Activated CD4-positive, alpha-beta T cell treated with anti-CD3 and anti-CD28 coated beads for 1 hour (primary cell): Measurements from ENCODE around the gene ACADSB.

Experiments used
- DNase-seq: peaks from one replicate; pipeline ENCODE4 v3.0.0-alpha.2; 2020

The ACADSB gene

DNA sequence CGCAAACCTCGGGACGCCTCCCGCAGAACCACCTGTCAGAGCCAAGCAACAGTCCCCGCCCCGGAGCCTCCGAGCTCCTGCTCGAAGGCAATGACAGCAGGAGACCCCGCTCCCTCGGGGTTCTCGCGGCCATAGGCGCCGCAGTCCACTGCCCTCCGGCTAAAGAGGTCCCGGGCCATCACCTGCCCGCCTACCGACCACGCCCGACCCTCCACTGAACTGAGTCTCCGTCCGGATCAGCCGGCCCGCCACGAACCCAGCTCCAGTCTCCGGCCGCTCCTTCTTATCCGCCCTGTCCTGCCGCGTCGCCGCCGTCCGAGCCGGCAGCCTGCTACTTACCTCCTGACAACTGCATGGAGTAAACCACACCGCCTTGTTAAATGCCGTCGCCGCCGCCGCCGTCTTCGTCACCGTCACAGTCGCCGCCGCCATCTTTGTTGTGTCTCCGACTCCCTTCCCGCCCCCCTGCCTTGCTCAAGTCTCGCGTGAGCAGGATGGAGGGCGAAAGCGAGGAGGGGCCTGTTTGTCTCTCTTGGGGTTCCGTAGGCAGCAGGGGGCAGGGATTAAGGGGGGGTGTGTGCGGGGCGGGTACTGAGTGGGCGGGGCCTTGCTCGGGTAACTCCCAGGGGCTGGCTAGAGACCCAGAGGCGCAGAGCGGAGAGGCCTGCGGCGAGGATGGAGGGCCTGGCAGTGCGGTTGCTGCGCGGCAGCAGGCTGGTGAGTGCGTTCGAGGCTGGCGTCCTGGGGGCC, at the start of gene ACADSB, which contains the start of gene IKZF5:
Gene ACADSB (plus strand): TSS at position 652 of the 750 bp plus-strand sequence. CDS start 24 bp downstream, at position 676.
Gene IKZF5 (minus strand): TSS at position 441 of the 750 bp plus-strand sequence. CDS start 10,170 bp downstream, outside the sequence.
- peak; percentile 93 for DNase-seq

GRCh38 chr10:122962405-122962804, 46.4 kb upstream of the ACADSB start:
- DNase-seq: no peak

GRCh38 chr10:122966879-122967278, 41.9 kb upstream of the ACADSB start:
- no peak for DNase-seq

DNA sequence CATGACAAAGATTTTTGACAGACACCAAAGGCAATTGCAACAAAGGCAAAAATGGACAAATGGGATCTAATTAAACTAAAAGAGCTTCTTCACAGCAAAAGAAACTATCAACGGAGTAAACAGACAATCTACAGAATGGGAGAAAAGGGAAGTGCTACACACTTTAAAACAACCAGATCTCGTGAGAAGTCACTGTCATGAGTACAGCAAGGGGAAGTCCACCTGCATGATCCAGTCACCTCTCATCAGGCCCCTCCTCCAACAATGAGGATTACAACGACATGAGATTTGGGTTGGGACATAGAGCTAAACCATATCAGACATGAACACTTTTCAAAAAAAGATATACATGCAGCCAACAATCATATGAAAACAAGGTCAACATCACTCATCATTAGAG, 40.1 kb upstream of the ACADSB start:
- no peak for DNase-seq

DNA sequence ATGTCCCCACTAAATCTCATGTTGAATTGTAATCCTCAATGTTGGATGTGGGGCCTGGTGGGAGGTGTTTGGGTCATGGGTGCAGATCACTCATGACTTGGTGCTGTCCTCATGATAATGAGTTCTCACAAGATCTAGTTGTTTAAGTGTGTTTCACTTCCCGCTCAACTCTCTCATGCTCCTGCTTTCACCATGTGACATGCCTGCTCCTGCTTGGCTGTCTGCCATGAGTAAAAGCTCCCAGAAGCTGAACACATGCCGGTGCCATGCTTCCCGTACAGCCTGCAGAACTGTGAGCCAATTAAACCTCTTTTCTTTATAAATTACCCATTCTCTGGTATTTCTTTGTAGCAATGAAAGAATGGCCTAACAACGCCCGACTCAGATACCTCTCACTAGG, 34.8 kb upstream of the ACADSB start:
- no peak for DNase-seq

DNA sequence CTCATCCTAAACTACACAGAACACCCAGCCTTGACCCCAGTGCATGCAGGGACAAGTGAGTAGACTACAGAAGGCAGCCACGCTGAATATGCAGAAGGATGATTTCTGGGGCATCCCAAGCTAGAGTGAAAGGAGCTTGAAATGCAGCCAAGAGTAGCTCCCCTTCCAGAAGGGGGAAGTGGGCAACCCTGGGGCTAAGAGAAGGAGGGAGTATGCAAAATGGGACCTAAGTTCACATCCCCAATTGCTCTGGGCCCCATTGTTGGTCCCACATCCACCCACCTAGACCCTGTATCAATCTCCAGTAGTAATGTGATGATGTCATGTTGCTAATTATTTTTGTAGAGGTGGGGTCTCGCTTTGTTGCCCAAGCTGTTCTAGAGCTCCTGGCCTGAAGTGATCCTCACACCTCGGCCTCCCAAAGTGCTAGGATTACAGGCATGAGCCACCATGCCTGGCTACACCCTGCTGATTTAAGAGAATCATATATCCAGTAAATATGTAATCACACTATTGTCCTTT, 34.2 kb upstream of the ACADSB start:
- no peak for DNase-seq

DNA sequence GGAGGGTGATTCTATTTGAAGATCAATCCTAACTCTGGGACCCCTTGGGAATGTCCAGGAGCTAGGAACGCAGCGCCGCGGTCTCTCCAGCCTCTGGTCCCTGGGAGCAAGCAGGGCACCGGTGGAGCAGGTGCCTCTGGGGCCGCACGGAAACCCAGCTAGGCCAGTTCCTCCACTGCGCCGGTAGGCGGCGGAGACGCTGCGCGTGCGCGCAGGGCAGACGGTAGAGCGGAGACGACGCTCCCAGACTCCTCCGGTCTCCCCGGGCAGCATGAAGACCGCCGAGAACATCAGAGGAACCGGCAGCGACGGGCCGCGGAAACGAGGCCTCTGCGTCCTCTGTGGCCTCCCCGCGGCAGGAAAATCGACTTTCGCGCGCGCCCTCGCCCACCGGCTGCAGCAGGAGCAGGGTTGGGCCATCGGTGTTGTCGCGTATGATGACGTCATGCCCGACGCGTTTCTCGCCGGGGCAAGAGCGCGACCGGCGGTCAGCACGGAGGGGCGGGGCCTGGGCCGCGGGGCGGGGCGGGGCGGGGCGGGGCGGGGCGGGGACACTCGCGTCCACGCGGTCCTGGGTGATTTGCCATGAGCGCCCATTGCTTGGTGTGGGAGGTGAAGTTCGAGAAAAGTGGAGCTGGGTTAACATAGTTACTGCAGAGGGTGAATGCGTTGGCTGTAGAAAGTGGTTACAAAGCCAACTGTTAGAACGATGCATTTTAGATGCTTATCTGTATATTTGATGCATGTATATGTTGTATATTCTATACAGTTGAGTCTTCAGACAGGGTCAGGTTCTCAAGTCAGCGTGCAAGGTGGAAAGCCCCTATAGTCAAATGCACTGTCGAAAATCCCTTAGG, 28.4 kb upstream of the ACADSB start, which contains the start of gene PSTK:
Gene PSTK (plus strand): TSS at position 193 of the 857 bp plus-strand sequence. CDS start 79 bp downstream, at position 272.
- DNase-seq: peak; percentile 79

DNA sequence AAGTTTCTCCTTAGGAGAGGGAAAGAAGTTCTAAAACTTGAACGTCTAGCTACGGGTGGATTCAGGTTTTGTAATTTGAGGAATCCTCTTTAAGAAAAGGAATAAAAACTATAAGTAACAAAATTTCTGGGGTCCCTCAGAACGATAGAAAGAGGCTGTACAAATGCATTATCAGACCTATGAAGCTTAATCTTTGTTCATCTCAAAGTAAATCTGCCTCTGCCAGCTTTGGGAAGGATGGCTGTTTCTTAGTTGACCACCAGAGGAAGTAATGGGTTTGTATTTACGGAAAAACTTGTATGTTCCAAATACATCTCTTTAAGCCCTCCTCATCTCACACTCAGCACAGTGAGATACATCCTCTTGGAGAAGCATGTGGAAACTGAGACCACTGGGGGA, 27.7 kb upstream of the ACADSB start:
- DNase-seq: no peak

GRCh38 chr10:122983898-122984297, 24.9 kb upstream of the ACADSB start:
- no peak for DNase-seq

DNA sequence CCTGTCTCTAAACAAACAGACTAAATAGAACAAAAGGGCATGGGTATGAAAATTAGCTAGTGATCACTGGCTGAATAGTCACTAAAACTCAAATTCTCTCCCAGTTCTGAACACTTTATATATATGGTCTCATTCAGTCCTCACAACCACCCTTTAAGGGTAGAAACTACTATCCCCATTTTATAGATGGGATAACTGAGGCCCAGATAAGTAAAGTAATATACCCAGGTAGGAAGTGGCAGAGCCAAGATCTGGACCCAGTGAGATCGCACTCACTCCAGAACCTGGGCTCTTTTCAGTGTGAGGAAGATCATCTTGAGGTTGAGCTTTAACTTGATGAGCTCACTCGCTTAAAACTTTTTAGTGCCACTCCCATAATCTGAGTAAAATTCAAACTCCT, 24.1 kb upstream of the ACADSB start:
- DNase-seq: no peak

GRCh38 chr10:122986335-122986734, 22.5 kb upstream of the ACADSB start:
- no peak for DNase-seq

DNA sequence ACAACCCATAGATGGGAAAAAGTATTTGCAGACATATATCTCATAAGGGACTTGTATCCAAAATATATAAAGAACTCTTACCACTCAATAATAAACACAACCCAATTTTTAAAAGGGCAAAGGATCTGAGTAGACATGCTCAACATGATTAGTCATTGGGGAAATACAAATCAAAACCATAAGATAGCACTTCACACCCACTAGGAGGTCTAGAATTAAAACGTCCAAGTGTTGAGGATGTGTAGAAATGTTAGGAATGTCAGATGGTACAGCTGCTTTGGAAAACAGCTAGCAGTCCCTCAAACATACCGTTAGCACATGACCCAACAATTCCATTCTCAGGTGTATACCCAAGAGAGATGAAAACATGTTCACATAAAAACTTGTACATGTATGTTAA, 20.3 kb upstream of the ACADSB start:
- no peak for DNase-seq

DNA sequence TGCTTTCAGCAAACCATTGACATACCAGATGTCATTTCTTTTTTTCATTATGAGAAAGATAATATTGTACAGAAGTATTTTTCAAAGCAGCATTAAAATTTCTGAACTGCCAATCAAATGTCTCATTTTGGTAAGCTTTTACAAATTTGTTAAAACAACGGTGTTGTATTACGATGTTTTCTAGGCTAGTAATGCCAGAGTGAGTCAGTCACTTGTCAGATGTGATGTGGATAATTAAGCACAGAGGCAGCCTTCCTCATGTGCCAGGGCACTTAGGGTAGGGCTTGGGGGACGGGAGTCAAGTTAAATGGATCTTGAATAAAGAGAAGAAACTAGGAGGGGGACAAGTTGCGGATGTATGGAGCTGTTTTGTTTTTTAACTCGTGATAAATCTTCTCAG, 18.5 kb upstream of the ACADSB start:
- DNase-seq: no peak

- DNase-seq: no peak
Observed at GRCh38 chr10:122992031-122992585, 16.7 kb upstream of the ACADSB start.

DNA sequence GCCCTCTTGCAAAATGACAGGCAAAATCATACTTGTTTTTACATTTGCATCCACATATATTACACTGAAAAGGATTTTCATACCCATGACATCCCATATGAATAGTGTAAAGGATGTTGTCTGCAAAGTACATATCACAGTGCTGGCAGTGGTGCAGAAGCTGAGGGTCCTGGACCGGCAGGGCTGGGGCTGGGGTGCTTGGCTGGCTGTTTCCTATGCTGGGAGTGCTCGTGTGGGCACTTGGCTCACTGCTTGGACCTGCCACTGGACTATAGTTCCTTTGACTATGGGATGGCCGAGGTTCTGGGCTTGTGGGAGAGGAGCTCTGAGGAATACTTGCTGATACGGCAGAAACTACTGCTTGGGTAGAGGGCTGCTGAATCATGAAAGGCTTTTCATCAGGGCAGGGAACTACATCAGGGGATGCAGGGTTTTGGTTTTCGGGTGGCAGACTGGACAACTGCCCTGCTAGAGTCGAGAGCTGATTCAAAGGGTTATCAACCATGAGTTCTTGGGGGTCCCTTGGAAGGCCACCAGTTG, 14.9 kb upstream of the ACADSB start:
- DNase-seq: no peak

GRCh38 chr10:122995936-122996335, 12.9 kb upstream of the ACADSB start:
- DNase-seq: no peak

GRCh38 chr10:122997864-122998263, 10.9 kb upstream of the ACADSB start:
- no peak for DNase-seq

- no peak for DNase-seq
Observed at GRCh38 chr10:122998360-122998917, 10.4 kb upstream of the ACADSB start.

- DNase-seq: no peak
Observed at GRCh38 chr10:122998934-122999333, 9.9 kb upstream of the ACADSB start.

DNA sequence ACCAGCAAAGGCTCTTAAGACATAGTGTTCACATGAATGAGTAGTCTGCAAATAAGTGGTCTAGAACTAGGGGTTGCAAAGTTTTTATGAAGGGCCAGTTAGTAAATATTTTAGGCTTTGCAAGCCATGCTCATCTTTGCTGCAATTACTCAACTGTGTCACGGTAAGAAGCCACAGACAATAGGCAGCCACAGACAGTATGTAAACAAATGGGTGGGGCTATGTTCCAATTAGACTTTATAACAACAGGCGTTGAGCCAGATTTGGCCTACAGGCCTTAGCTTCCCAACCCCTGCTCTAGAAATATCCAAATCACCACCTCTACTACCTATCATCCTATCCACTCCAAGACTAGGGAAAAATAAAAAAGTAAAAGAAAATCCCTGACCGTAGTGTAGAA, 9.5 kb upstream of the ACADSB start:
- no peak for DNase-seq

- no peak for DNase-seq
Observed at GRCh38 chr10:123000155-123000554, 8.7 kb upstream of the ACADSB start.

DNA sequence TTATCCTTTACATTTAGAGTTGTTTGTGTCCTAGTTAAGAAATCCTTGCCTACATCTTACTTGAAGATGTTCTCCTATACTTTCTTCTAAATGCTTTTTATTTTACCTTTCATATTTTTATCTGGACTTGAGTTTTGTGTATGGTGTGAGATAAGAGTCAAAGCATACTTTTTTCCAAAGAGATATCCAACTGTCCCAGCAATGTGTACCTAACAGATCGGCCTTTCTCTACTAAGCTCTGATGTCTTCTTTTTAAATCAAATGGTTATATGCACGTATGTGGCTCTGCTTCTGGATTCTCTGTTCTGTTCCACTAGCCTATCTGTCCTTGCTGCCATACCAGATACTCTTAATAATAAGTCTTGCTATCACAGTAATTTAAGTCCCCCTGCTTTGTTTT, 7.4 kb upstream of the ACADSB start:
- DNase-seq: no peak

DNA sequence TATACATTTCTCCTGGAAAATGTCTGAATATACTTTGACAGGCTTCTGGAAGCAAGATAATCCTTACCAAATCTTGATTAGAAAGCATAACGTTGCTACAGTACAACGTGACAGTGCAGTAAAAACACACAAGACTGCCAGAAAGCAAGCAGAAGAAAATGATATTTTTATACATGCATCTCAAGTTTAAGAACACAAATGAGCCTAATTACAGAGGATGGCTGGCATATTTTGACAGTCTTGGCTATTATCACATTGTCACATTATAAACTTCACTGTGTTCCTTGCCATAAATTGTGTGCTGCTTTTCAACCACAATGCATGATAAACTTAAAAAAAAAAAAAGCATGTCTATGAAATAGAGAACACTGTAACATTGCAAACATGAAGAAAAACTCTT, 4.5 kb upstream of the ACADSB start:
- DNase-seq: no peak
